Measurements from ENCODE around the gene PGAP3. TPM values are rescaled to one million over a fixed set of nuclear protein-coding genes. Genes with fewer than 3 reads are reported as not detected.

The PGAP3 gene
- total RNA-seq, 1 donor from 2014 or later = 23.5 TPM

- Mint-ChIP-seq H3K27ac (no peak overlapping the region), H3K27me3 (peaks cover 54% of the 10 kb centered on the region), H3K4me3 (no peak overlapping the region), H3K36me3 (no peaks in the 10 kb centered on the region), H3K9me3 (no peaks in the 10 kb centered on the region), H3K4me1 (ENCODE audit: unreplicated experiment) (peaks cover 11% of the 10 kb centered on the region)
- DNase-seq (ENCODE audit: extremely low spot score, unreplicated experiment) = no peak
- no peak for TF ChIP-seq CTCF (conservative IDR thresholded peaks at IDR 0.05)
These were observed 58.4 kb downstream of the PGAP3 start for GRCh38 chr17:39629494-39629880.

GRCh38 chr17:39628655-39629493, 59.0 kb downstream of the PGAP3 start:
- Mint-ChIP-seq H3K4me1 (ENCODE audit: unreplicated experiment) (peaks cover 11% of the 10 kb centered on the region), H3K27ac (no peak overlapping the region), H3K27me3 (peaks cover 56% of the 10 kb centered on the region), H3K9me3 (no peaks in the 10 kb centered on the region), H3K4me3 (peak overlapping the region; percentile 55), H3K36me3 (no peaks in the 10 kb centered on the region)
- no peak for DNase-seq (ENCODE audit: extremely low spot score, unreplicated experiment)
- no peak for TF ChIP-seq CTCF (conservative IDR thresholded peaks at IDR 0.05)

GRCh38 chr17:39627712-39628516, 59.9 kb downstream of the PGAP3 start:
- H3K27ac Mint-ChIP-seq = no peak overlapping the region
- H3K27me3 Mint-ChIP-seq = peaks cover 62% of the 10 kb centered on the region
- peak overlapping the region; percentile 49 for H3K4me3 Mint-ChIP-seq
- peaks cover 11% of the 10 kb centered on the region for H3K4me1 Mint-ChIP-seq (ENCODE audit: unreplicated experiment)
- TF ChIP-seq CTCF (conservative IDR thresholded peaks at IDR 0.05) = no peak
- H3K9me3 Mint-ChIP-seq = no peaks in the 10 kb centered on the region
- H3K36me3 Mint-ChIP-seq = no peaks in the 10 kb centered on the region
- no peak for DNase-seq (ENCODE audit: extremely low spot score, unreplicated experiment)

- Mint-ChIP-seq H3K9me3 (no peaks in the 10 kb centered on the region), H3K27me3 (peaks cover 63% of the 10 kb centered on the region), H3K36me3 (no peaks in the 10 kb centered on the region), H3K4me3 (peak overlapping the region; percentile 84), H3K27ac (no peak overlapping the region), H3K4me1 (ENCODE audit: unreplicated experiment) (peaks cover 11% of the 10 kb centered on the region)
- DNase-seq (ENCODE audit: extremely low spot score, unreplicated experiment) = no peak
- TF ChIP-seq CTCF (conservative IDR thresholded peaks at IDR 0.05) = no peak
These were observed 60.7 kb downstream of the PGAP3 start for GRCh38 chr17:39627047-39627711.

GRCh38 chr17:39626171-39627046, 61.4 kb downstream of the PGAP3 start, which contains the start of gene PPP1R1B:
Gene PPP1R1B (plus strand): TSS chr17:39626952. CDS start chr17:39627393, 441 bp downstream.
- TF ChIP-seq CTCF (conservative IDR thresholded peaks at IDR 0.05) = no peak
- H3K4me3 Mint-ChIP-seq = peak within 1 kb of the TSS; percentile 84
- H3K36me3 Mint-ChIP-seq = no peaks in the 10 kb centered on the region
- peaks cover 62% of the 10 kb centered on the region for H3K27me3 Mint-ChIP-seq
- H3K9me3 Mint-ChIP-seq = no peaks in the 10 kb centered on the region
- no peak within 1 kb of the TSS for H3K27ac Mint-ChIP-seq
- peaks cover 11% of the 10 kb centered on the region for H3K4me1 Mint-ChIP-seq (ENCODE audit: unreplicated experiment)
- no peak for DNase-seq (ENCODE audit: extremely low spot score, unreplicated experiment)
